ENCODE data around the gene ZNF804B.

DNA sequence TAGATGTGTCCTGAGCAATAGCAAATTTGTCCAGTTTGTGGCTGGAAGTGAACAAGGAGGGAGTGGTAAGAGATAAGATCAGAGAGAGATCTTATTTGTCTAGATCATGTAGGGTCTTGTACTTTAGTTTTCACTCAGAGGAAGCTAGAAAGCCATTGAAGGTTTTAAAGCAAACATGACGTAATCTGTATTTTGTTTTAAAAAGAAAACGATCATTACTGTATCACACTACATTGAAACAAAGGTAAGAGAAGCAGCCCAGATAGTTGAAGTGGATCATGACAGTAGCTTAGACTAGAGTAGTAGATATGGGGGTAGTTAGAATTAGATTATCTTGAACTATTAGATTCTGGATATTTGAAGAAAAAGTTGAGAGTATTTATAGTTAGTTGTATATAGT, 23.6 kb upstream of the ZNF804B start:
- TF ChIP-seq, protein P1, sequence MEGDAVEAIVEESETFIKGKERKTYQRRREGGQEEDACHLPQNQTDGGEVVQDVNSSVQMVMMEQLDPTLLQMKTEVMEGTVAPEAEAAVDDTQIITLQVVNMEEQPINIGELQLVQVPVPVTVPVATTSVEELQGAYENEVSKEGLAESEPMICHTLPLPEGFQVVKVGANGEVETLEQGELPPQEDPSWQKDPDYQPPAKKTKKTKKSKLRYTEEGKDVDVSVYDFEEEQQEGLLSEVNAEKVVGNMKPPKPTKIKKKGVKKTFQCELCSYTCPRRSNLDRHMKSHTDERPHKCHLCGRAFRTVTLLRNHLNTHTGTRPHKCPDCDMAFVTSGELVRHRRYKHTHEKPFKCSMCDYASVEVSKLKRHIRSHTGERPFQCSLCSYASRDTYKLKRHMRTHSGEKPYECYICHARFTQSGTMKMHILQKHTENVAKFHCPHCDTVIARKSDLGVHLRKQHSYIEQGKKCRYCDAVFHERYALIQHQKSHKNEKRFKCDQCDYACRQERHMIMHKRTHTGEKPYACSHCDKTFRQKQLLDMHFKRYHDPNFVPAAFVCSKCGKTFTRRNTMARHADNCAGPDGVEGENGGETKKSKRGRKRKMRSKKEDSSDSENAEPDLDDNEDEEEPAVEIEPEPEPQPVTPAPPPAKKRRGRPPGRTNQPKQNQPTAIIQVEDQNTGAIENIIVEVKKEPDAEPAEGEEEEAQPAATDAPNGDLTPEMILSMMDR (conservative IDR thresholded peaks at IDR 0.05; ENCODE audit: low read length): no peak
- no peak for TF ChIP-seq EZH2phosphoT487 (IDR thresholded peaks at IDR 0.05; ENCODE audit: borderline replicate concordance, low read depth, low read length)

Data from OCI-LY7 (cell line).